Keratinocyte (primary cell): ENCODE data around the gene ERBB4. TPM values are rescaled to one million over a fixed set of nuclear protein-coding genes. Genes with fewer than 3 reads are reported as not detected.

Source experiments
- DNase-seq: peaks from one replicate; pipeline ENCODE4 v3.0.0-alpha.2; 2011; ENCODE audit warnings: low read depth, missing footprints, low spot score
- FAIRE-seq: peaks from 2 replicates; lab custom pipeline; 2011; peaks lifted over from hg19 to GRCh38; lab: Jason Lieb, UNC
- H2AFZ ChIP-seq: 2 replicates; pipeline ENCODE4 v1.6.0; 2012; ENCODE audit warnings: low read length, control low read depth, inconsistent platforms; ENCODE audit not compliant: control insufficient read depth
- H3K27ac ChIP-seq: 2 replicates; pipeline ENCODE4 v1.5.1; 2011; ENCODE audit warnings: low read length; ENCODE audit not compliant: control insufficient read depth, insufficient read depth
- H3K27me3 ChIP-seq: 3 replicates; pipeline ENCODE4 v1.6.0; 2011; ENCODE audit warnings: low read length; ENCODE audit not compliant: control insufficient read depth, insufficient read depth; ENCODE audit errors: extremely low read depth
- H3K36me3 ChIP-seq, 2 experiments: 2 replicates in 1 of 2; 3 replicates in 1 of 2; pipeline ENCODE4 v1.5.1; 2011; ENCODE audit warnings: low read length in 2 of 2, mild to moderate bottlenecking in 1 of 2; ENCODE audit not compliant: control insufficient read depth in 2 of 2, insufficient read depth in 2 of 2; ENCODE audit errors: extremely low read depth in 1 of 2
- H3K4me1 ChIP-seq: 3 replicates; pipeline ENCODE4 v1.5.1; 2011; ENCODE audit warnings: low read length; ENCODE audit not compliant: control insufficient read depth, insufficient read depth; ENCODE audit errors: extremely low read depth
- H3K4me2 ChIP-seq: 3 replicates; pipeline ENCODE4 v1.6.0; 2011; ENCODE audit warnings: low read depth, low read length; ENCODE audit not compliant: control insufficient read depth, insufficient read depth; ENCODE audit errors: extremely low read depth
- H3K4me3 ChIP-seq, 3 experiments: fragments of 200-600 bp in 1 of 3; sonication (generic) in 1 of 3; 2 replicates in 2 of 3; 3 replicates in 1 of 3; pipeline ENCODE4 v1.5.1; 2011 to 2016; ENCODE audit warnings: low read length in 3 of 3, mild to moderate bottlenecking in 3 of 3, control low read depth in 2 of 3, inconsistent platforms in 1 of 3, low read depth in 1 of 3, mixed read lengths in 1 of 3, mixed run types in 1 of 3, moderate library complexity in 1 of 3; ENCODE audit not compliant: control insufficient read depth in 2 of 3, insufficient read depth in 2 of 3; ENCODE audit errors: extremely low read depth in 1 of 3
- H3K79me2 ChIP-seq: 2 replicates; pipeline ENCODE4 v1.6.0; 2012; ENCODE audit warnings: low read length; ENCODE audit not compliant: control insufficient read depth, insufficient read depth
- H3K9ac ChIP-seq: 3 replicates; pipeline ENCODE4 v1.6.0; 2011; ENCODE audit warnings: low read length; ENCODE audit not compliant: control insufficient read depth, insufficient read depth; ENCODE audit errors: extremely low read depth
- H3K9me1 ChIP-seq: 3 replicates; pipeline ENCODE4 v1.6.0; 2011; ENCODE audit warnings: low read length; ENCODE audit not compliant: control insufficient read depth, insufficient read depth; ENCODE audit errors: extremely low read depth
- H3K9me3 ChIP-seq: 2 replicates; pipeline ENCODE4 v1.5.1; 2012; ENCODE audit warnings: low read depth, low read length; ENCODE audit not compliant: control insufficient read depth
- H4K20me1 ChIP-seq: 3 replicates; pipeline ENCODE4 v1.6.0; 2011; ENCODE audit warnings: low read length; ENCODE audit not compliant: control insufficient read depth, insufficient read depth; ENCODE audit errors: extremely low read depth
- CTCF ChIP-seq, 3 experiments: IDR thresholded peaks in 1 of 3; conservative IDR thresholded peaks in 1 of 3; optimal IDR thresholded peaks in 1 of 3; 2 replicates in 2 of 3; 3 replicates in 1 of 3; pipeline versions ENCODE3 to v1.5.1; 2011; ENCODE audit warnings: low read length in 3 of 3, mild to moderate bottlenecking in 3 of 3, moderate library complexity in 2 of 3, control low read depth in 1 of 3, inconsistent platforms in 1 of 3; ENCODE audit not compliant: insufficient read depth in 2 of 3; ENCODE audit errors: extremely low read depth in 1 of 3
- EZH2 ChIP-seq: IDR thresholded peaks from one replicate; pipeline ENCODE4 v1.6.1; 2012; ENCODE audit warnings: inconsistent platforms, mild to moderate bottlenecking, low read length, moderate library complexity
- dilution Hi-C: fragments of 300-500 bp; cut with MboI; formaldehyde crosslinking; loops from one replicate; pipeline ENCODE4 v1.7.0; 2020; ENCODE audit warnings: low sequenced_read_pairs; ENCODE audit not compliant: extremely low pct_ligation_motif_present
- polyA plus RNA-seq, 5 experiments: library from polyadenylated mRNA; depleted of rRNA in 3 of 5; stranded (reverse) in 3 of 5; stranded (forward) in 1 of 5; unstranded in 1 of 5; fragments of >200 nt; gene quantifications; 1 replicate in 1 of 5; 2 replicates in 3 of 5; 3 replicates in 1 of 5; pipeline versions ENCODE4 v1.2.1 to v1.2.3, GENCODE V29; 2011 to 2012; ENCODE audit warnings: missing spikeins in 2 of 5, low read depth in 1 of 5, low replicate concordance in 1 of 5

The ERBB4 gene
- polyA plus RNA-seq, 1 donor (not counting 4 experiments of a cell fraction or from before 2014, with no cell fraction given) = 0.01 TPM

DNA sequence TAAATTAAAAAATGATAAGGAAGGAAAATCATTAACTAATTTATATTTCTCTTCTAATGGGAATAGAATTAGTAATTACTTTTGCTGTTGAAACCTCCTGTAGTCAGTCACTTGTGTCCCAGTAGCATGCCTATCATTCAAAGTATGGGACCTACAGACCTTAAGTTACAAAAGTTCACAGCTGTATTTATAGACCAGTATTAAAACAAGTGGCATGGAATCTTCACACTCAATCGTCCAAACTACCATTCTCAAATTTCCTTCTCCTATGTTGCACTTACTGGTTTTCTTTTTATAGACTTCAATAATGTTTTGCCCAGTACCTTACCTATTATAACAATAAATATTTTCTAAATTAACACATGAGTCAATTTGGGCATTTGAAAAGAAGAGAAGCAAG, 639.9 kb downstream of the ERBB4 start:
- no peak for TF ChIP-seq EZH2
- TF ChIP-seq CTCF (optimal IDR thresholded peaks at IDR 0.05 in 1 of 3, IDR thresholded peaks at IDR 0.05 in 1 of 3, conservative IDR thresholded peaks at IDR 0.05 in 1 of 3; ENCODE audit: extremely low read depth in 1 of 3, insufficient read depth in 2 of 3, low read length in 3 of 3) = no peak
- Histone ChIP-seq H3K4me1 (no peaks in the 10 kb centered on the region), H3K9me1 (no peaks in the 10 kb centered on the region), H3K9ac (no peak overlapping the region), H3K27ac (no peak overlapping the region), H3K4me3 (no peak overlapping the region), H3K36me3 (no peaks in the 10 kb centered on the region), H3K4me2 (no peak overlapping the region), H3K27me3 (no peaks in the 10 kb centered on the region), H3K9me3 (no peaks in the 10 kb centered on the region), H2AFZ (no peak overlapping the region), H4K20me1 (no peaks in the 10 kb centered on the region), H3K79me2 (no peaks in the 10 kb centered on the region)
- dilution Hi-C loops = no loop called here
- FAIRE-seq (no peak), DNase-seq (no peak)

- no peak for FAIRE-seq
- H3K4me2 ChIP-seq = no peak overlapping the region
These were observed 657.2 kb downstream of the ERBB4 start for GRCh38 chr2:211881449-211881848.

More at GRCh38 chr2:211881449-211881848, 657.2 kb downstream of the ERBB4 start:
- TF ChIP-seq EZH2 (no peak), CTCF (optimal IDR thresholded peaks at IDR 0.05 in 1 of 3, IDR thresholded peaks at IDR 0.05 in 1 of 3, conservative IDR thresholded peaks at IDR 0.05 in 1 of 3; ENCODE audit: extremely low read depth in 1 of 3, insufficient read depth in 2 of 3, low read length in 3 of 3) (no peak)
- no peaks in the 10 kb centered on the region for H3K27me3 ChIP-seq
- H3K36me3 ChIP-seq = no peaks in the 10 kb centered on the region
- H3K27ac ChIP-seq = no peak overlapping the region
- H3K79me2 ChIP-seq = no peaks in the 10 kb centered on the region
- H3K4me3 ChIP-seq = no peak overlapping the region
- no peaks in the 10 kb centered on the region for H3K4me1 ChIP-seq
- DNase-seq = no peak
- H3K9me1 ChIP-seq = no peaks in the 10 kb centered on the region
- H3K9me3 ChIP-seq = no peaks in the 10 kb centered on the region
- dilution Hi-C loops = no loop called here
- H2AFZ ChIP-seq = no peak overlapping the region
- H4K20me1 ChIP-seq = no peaks in the 10 kb centered on the region
- H3K9ac ChIP-seq = no peak overlapping the region
